BJ (cell line): ENCODE results near the gene MZF1. TPM values are rescaled to one million over a fixed set of nuclear protein-coding genes. Genes with fewer than 3 reads are reported as not detected.

ENCODE experiments used
- CTCF ChIA-PET: fragments of 350-600 bp; formaldehyde crosslinking; extraction: SDS; loops from one replicate; lab custom pipeline; 2021; ENCODE audit warnings: antibody characterized with exemption, inconsistent platforms; lab: Yijun Ruan, JAX
- POLR2A ChIA-PET: fragments of 300-600 bp; sonication (Branson Sonifier 250); formaldehyde crosslinking; extraction: SDS; loops from one replicate; lab custom pipeline; 2021; ENCODE audit warnings: antibody characterized with exemption; lab: Charles Lee
- DNase-seq: peaks from one replicate; pipeline ENCODE4 v3.0.0-alpha.2; 2011; ENCODE audit warnings: low read depth
- H3K27me3 ChIP-seq: 2 replicates; pipeline ENCODE4 v1.6.0; 2011; ENCODE audit warnings: low read length; ENCODE audit not compliant: control insufficient read depth, insufficient read depth
- H3K36me3 ChIP-seq: 2 replicates; pipeline ENCODE4 v1.5.1; 2011; ENCODE audit warnings: low read length; ENCODE audit not compliant: control insufficient read depth, insufficient read depth
- H3K4me3 ChIP-seq: 2 replicates; pipeline ENCODE4 v1.5.1; 2011; ENCODE audit warnings: low read depth, mild to moderate bottlenecking, control low read depth, low read length
- CTCF ChIP-seq: IDR thresholded peaks from 2 replicates; pipeline ENCODE4 v1.5.1; 2011; ENCODE audit warnings: low read depth, mild to moderate bottlenecking, control low read depth, inconsistent platforms, low read length, moderate library complexity; ENCODE audit not compliant: insufficient read depth
- polyA plus RNA-seq: library from polyadenylated mRNA; depleted of rRNA; stranded (reverse); fragments of >200 nt; gene quantifications from 2 replicates; pipeline ENCODE4 v1.2.3, GENCODE V29; 2011

MZF1 gene
- polyA plus RNA-seq, 1 experiment = 12.5 TPM

- no peak for TF ChIP-seq CTCF
- Histone ChIP-seq H3K27me3 (no peaks in the 10 kb centered on the region), H3K4me3 (peak overlapping the region; percentile 38), H3K36me3 (no peaks in the 10 kb centered on the region; the same call in 1 of the 2 replicates)
- POLR2A ChIA-PET = no interaction called here
- CTCF ChIA-PET = interaction anchor here (1.0 to 2.7 kb wide), 3 partner anchors 11 to 43 kb away, joined by 3 to 20 read pairs (median 5); partner anchors contain the start of genes MZF1 and ZBTB45
- DNase-seq = no peak
Observed at GRCh38 chr19:58562122-58563033, 10.8 kb downstream of the MZF1 start.

GRCh38 chr19:58561373-58562121, 11.6 kb downstream of the MZF1 start:
- Histone ChIP-seq H3K36me3 (peaks cover 1% of the 10 kb centered on the region), H3K4me3 (no peak overlapping the region), H3K27me3 (no peaks in the 10 kb centered on the region)
- ChIA-PET POLR2A (no interaction called here), CTCF (interaction anchor here (2.7 kb wide), 1 partner anchor 42 kb away, joined by 20 read pairs; the partner anchor contains the start of gene ZBTB45)
- TF ChIP-seq CTCF = no peak
- no peak for DNase-seq

GRCh38 chr19:58560921-58561320, 12.2 kb downstream of the MZF1 start:
- no peak for DNase-seq
- Histone ChIP-seq H3K4me3 (no peak overlapping the region), H3K36me3 (peaks cover 7% of the 10 kb centered on the region), H3K27me3 (no peaks in the 10 kb centered on the region)
- no peak for TF ChIP-seq CTCF
- POLR2A ChIA-PET = no interaction called here
- CTCF ChIA-PET = interaction anchor here (2.7 kb wide), 1 partner anchor 41 kb away, joined by 20 read pairs; the partner anchor contains the start of gene ZBTB45

- TF ChIP-seq CTCF = no peak
- POLR2A ChIA-PET = interaction anchor here (1.0 kb wide), 2 partner anchors 12 to 15 kb away, joined by 3 to 8 read pairs; no protein-coding TSS in a partner anchor
- Histone ChIP-seq H3K4me3 (peak overlapping the region; percentile 84), H3K27me3 (no peaks in the 10 kb centered on the region), H3K36me3 (peaks cover 10% of the 10 kb centered on the region)
- CTCF ChIA-PET = interaction anchor here (2.1 to 2.7 kb wide), 2 partner anchors 40 to 41 kb away, joined by 8 to 20 read pairs; partner anchors contain the start of gene ZBTB45
- DNase-seq = no peak
Observed at GRCh38 chr19:58560007-58560887, 12.9 kb downstream of the MZF1 start.
